ENCODE data around the gene MXD4.
A peak's percentile ranks its signal among the peaks of the same experiment; 100 is the strongest.

MXD4 gene

DNA sequence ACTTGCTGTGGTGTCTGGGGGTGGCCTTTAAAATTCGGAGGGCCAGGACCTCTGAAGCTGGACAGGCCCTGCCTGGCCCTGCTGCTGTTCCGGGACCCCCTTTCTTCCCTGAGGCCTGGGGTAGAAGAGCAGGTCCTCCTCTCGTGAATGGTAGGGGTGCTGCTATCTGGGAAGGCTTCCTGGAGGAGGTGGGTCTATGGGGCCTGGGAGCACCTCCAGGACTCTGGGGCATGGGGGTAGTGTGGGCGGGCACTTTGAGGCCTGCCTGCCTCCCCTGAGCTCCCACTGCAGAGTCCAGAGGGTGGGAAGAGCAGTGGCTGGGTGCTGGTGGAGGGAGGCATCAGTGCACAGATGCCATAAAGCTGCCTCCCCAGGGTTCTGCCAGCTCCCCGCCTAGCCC lies 4.9 kb upstream of the MXD4 start:
- DNase-seq (ENCODE audit: low spot score) (no peak), ATAC-seq (ENCODE audit: low read depth) (no peak)
- TF ChIP-seq, protein P1, sequence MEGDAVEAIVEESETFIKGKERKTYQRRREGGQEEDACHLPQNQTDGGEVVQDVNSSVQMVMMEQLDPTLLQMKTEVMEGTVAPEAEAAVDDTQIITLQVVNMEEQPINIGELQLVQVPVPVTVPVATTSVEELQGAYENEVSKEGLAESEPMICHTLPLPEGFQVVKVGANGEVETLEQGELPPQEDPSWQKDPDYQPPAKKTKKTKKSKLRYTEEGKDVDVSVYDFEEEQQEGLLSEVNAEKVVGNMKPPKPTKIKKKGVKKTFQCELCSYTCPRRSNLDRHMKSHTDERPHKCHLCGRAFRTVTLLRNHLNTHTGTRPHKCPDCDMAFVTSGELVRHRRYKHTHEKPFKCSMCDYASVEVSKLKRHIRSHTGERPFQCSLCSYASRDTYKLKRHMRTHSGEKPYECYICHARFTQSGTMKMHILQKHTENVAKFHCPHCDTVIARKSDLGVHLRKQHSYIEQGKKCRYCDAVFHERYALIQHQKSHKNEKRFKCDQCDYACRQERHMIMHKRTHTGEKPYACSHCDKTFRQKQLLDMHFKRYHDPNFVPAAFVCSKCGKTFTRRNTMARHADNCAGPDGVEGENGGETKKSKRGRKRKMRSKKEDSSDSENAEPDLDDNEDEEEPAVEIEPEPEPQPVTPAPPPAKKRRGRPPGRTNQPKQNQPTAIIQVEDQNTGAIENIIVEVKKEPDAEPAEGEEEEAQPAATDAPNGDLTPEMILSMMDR (IDR thresholded peaks at IDR 0.05; ENCODE audit: poor library complexity, severe bottlenecking) = no peak
- Histone ChIP-seq H3K4me3 (ENCODE audit: severe bottlenecking) (no peak overlapping the region), H3K4me1 (ENCODE audit: insufficient read depth, poor library complexity, severe bottlenecking) (no peaks in the 10 kb centered on the region), H3K27me3 (ENCODE audit: insufficient read depth, poor library complexity, severe bottlenecking) (no peaks in the 10 kb centered on the region), H3K36me3 (ENCODE audit: low read depth) (no peaks in the 10 kb centered on the region), H3K9me3 (ENCODE audit: severe bottlenecking) (no peaks in the 10 kb centered on the region), H3K27ac (ENCODE audit: poor library complexity, severe bottlenecking) (no peak overlapping the region)

DNA sequence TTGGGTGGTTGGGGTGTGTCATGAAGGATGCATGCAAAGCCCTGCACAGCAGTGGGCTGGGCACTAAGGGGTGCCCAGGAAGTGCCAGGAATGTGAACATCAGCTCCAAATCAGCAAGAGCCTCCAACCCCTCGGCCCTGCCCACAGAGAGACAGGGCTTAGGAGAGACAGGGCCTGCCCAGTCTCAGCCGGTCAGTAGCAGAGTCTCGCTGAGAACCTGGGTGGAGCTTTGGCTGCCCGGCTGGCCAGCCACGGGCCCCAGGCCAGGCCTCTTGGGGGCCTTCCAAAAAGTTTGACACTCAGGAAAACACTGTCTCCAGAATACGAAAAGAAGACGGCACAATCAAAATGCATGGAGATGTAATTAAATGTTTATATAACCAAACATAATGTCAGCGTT lies 4.3 kb upstream of the MXD4 start:
- no peaks in the 10 kb centered on the region for H3K27me3 ChIP-seq (ENCODE audit: insufficient read depth, poor library complexity, severe bottlenecking)
- no peak overlapping the region for H3K27ac ChIP-seq (ENCODE audit: poor library complexity, severe bottlenecking)
- TF ChIP-seq, protein P1 (IDR thresholded peaks at IDR 0.05; ENCODE audit: poor library complexity, severe bottlenecking) = no peak
- no peaks in the 10 kb centered on the region for H3K36me3 ChIP-seq (ENCODE audit: low read depth)
- H3K4me3 ChIP-seq (ENCODE audit: severe bottlenecking) = no peak overlapping the region
- DNase-seq (ENCODE audit: low spot score) (no peak), ATAC-seq (ENCODE audit: low read depth) (no peak)
- no peaks in the 10 kb centered on the region for H3K4me1 ChIP-seq (ENCODE audit: insufficient read depth, poor library complexity, severe bottlenecking)
- H3K9me3 ChIP-seq (ENCODE audit: severe bottlenecking) = no peaks in the 10 kb centered on the region

DNA sequence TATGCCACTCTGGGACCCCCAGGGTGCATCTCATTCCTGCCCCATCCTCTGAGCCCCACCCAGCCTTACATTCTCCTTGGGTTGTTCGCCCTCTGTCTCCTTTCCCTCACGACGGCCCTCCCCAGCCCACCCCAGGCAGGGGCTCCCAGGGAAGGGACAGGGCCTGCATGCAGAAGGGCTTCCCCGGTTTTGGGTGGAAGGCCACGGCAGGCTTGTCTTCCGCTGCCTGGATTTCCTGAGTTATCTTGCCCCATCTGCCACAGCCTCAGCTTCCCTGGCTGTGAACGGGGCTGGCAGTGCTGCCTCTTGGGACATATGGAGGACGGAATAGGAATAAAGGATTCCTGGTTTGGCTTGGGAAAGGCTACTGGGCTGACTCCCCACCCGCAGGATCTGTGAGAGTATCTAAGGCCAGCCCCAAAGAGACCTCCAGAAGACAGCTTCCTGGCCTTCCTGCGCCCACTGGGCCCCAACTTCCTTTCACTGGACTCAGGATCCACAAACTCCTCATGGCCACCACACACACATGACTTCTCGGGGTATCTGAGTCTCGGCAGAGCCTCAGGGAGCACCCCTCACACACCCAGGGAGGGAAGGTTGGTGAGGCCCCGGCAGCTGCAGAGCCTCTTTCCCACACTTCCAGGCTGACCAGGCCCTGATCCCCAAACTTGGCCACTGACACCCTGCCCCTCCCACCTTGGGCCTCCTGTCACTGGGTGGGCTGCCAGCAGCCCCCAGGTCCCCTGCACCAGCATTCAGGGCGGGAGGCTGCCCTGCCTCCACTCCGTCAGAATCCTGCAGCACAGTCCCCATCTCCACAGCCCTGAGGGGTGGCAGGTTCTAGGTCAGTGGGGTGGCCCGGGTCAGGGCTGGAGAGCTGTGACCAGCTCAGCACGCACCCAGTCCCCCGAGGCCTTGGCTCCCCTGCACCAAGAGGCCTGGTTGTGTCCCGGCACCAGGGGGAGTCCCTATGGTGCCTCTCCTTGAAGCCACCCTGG lies 3.5 kb upstream of the MXD4 start:
- Histone ChIP-seq H3K4me3 (ENCODE audit: severe bottlenecking) (no peak overlapping the region), H3K36me3 (ENCODE audit: low read depth) (no peaks in the 10 kb centered on the region), H3K27ac (ENCODE audit: poor library complexity, severe bottlenecking) (no peak overlapping the region), H3K4me1 (ENCODE audit: insufficient read depth, poor library complexity, severe bottlenecking) (peaks cover 4% of the 10 kb centered on the region), H3K9me3 (ENCODE audit: severe bottlenecking) (no peaks in the 10 kb centered on the region), H3K27me3 (ENCODE audit: insufficient read depth, poor library complexity, severe bottlenecking) (no peaks in the 10 kb centered on the region)
- DNase-seq (ENCODE audit: low spot score) (no peak), ATAC-seq (ENCODE audit: low read depth) (no peak)
- TF ChIP-seq, protein P1 (IDR thresholded peaks at IDR 0.05; ENCODE audit: poor library complexity, severe bottlenecking) = no peak

DNA sequence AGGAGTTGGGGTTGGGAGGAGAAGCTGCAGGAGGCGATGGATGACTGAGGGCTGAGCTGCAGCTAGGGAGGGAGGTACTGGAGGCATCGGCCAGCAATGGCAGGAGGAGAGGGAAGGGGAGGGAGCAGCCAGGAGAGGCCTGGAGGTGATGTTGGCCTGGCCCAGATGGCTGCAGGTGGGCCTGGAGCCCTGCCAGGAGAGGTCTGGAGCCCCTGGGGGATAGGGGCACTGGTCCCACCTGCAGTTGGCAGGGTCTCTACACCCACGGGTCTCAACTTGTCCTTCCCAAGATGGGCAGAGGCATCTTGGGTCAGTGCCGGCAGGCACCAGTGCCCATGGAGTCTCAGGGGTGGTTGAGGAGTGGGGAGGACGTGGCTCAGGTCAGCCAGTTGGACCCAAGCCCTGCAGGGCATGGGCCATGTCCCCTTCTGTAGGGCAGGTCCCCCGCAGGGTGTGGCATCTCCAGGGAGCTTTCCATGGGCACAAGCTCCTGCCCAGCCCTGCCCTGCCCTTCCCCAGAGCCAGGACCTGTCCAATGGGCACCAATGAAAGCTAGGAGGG lies 2.7 kb upstream of the MXD4 start:
- Histone ChIP-seq H3K36me3 (ENCODE audit: low read depth) (peaks cover 4% of the 10 kb centered on the region; the same call in 1 of the 2 replicates), H3K4me1 (ENCODE audit: insufficient read depth, poor library complexity, severe bottlenecking) (peaks cover 4% of the 10 kb centered on the region), H3K27ac (ENCODE audit: poor library complexity, severe bottlenecking) (no peak overlapping the region), H3K9me3 (ENCODE audit: severe bottlenecking) (no peaks in the 10 kb centered on the region), H3K27me3 (ENCODE audit: insufficient read depth, poor library complexity, severe bottlenecking) (no peaks in the 10 kb centered on the region), H3K4me3 (ENCODE audit: severe bottlenecking) (no peak overlapping the region)
- DNase-seq (ENCODE audit: low spot score) (peak; percentile 52), ATAC-seq (ENCODE audit: low read depth) (no peak)
- TF ChIP-seq, protein P1 (IDR thresholded peaks at IDR 0.05; ENCODE audit: poor library complexity, severe bottlenecking) = no peak
